CD1c-positive myeloid dendritic cell (primary cell): ENCODE measurements around the gene CKMT1A.

Experiments used
- DNase-seq: peaks from one replicate; pipeline ENCODE4 v3.0.0-alpha.2; 2016; ENCODE audit errors: extremely low spot score

CKMT1A gene

GRCh38 chr15:43748376-43748775 is 54.7 kb downstream of the CKMT1A start:
- peak; percentile 36 for DNase-seq
